ENCODE results near the gene STARD3. TPM values are rescaled to one million over a fixed set of nuclear protein-coding genes. Genes with fewer than 3 reads are reported as not detected.
A peak's percentile ranks its signal among the peaks of the same experiment; 100 is the strongest.

STARD3 gene
- total RNA-seq, 1 experiment from 2014 or later = 47.7 TPM

DNA sequence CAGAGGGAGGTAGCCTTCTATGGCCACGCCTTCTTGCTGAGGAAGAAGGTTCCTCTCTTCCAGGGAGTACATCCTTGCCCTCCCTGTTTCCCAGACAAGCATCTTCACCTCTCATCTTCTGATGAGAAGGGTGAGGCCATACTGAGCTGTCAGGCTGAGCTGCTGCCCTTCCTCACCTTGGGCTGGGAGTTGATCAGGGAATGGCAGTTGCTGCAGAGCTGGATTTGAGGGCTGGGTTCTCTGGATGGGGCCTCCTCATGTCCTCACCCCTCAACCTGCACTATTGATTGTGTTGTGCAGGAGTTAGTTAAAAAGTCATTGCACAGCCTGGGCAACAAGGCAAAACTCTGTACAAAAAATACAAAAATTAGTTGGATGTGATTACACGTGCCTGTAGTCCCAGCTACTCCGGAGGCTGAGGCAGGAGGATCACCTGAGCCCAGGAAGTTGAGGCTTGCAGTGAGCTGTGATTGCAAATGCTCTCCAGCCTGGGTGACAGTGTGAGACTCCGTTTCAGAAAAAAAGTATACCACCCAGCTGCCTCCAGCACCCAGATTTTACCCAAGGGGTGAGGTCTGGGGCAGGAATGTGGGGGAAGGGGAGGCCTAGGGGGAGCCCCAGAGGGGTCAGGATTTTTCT is 65.0 kb downstream of the STARD3 start:
- no peak for DNase-seq
- Histone ChIP-seq H4K20me1 (ENCODE audit: insufficient read depth) (peaks cover 6% of the 10 kb centered on the region; the same call in 1 of the 2 replicates), H3F3A (ENCODE audit: insufficient read depth, low read depth) (peaks cover 49% of the 10 kb centered on the region), H3K9me3 (ENCODE audit: insufficient read depth, low read depth) (no peaks in the 10 kb centered on the region), H3K79me2 (ENCODE audit: low read depth) (peaks cover 64% of the 10 kb centered on the region), H3K27ac (peak overlapping the region; percentile 51; the same call in 1 of the 2 replicates), H3K4me2 (peak overlapping the region; percentile 73), H3K4me1 (replicated peaks; ENCODE audit: insufficient read depth) (peaks cover 65% of the 10 kb centered on the region), H2AFZ (no peak overlapping the region), H3K36me3 (ENCODE audit: low read depth) (no peaks in the 10 kb centered on the region), H3K9me2 (ENCODE audit: insufficient read depth) (no peaks in the 10 kb centered on the region), H3K27me3 (ENCODE audit: insufficient read depth, low read depth) (no peaks in the 10 kb centered on the region), H3K4me3 (peak overlapping the region; percentile 71; the same call in 1 of the 2 replicates)
- ChIA-PET POLR2A (ENCODE audit: unreplicated experiment) (interaction anchor here (0.5 kb wide), 1 partner anchor 20 kb away, joined by 3 read pairs; no protein-coding TSS in a partner anchor), CTCF (no interaction called here)
- TF ChIP-seq EZH2 (IDR thresholded peaks at IDR 0.05; ENCODE audit: low read depth) (no peak), CTCF (conservative IDR thresholded peaks at IDR 0.05) (no peak)
- intact Hi-C loops (cut with micrococcal nuclease; ENCODE audit: unreplicated experiment) = no loop called here
- BruUV-seq (replicated peaks) = no TSS peak

DNA sequence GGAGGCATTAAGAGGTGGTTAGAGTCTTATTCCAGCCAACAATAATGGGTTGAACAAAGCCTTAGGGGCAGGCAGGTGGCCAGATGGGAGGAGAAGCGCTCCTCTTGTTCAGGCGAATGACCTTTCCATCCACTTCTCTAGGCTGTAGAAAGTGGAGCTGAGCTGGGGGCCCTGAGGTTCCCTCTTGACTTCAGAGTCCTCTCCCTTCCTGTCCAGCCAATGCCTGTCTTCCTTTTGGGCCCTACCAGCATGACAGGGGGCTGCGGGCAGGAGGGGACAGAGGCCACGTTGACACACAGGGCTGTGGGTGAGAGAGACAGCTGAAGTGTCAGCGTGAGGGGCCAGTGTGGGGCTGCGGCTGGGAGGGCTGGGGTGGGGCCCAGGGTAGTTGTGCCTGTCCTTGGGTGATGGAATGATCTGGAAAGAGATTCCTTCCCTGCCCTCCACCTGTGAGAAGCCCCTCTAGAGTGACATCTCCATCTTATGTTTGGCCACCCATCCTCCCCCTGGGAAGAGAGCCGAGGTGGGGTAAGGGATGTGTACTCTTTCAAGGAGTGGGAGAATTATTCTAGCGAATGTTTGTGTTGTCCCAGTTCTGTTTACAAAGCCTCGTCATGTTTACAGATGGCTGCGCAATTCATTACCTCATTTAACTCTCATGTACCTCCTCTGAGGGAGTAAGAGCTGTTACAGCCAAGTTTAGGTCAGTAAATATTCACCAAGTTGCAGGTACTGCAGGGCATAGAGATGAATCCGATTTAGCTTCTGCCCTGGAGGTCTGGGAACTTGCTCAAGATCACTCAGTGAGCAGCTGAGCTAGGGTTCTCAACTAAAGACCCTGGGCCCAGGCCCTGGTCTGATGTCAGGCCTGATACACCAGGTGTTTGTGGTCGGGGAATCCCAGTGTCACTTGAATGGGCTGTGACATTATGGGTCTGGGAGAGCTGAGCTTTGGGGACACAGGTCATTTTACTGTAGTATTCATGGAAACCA is 66.3 kb downstream of the STARD3 start:
- POLR2A ChIA-PET (ENCODE audit: unreplicated experiment) = no interaction called here
- CTCF ChIA-PET = interaction anchor here (0.7 kb wide), 1 partner anchor 79 kb away, joined by 9 read pairs; no protein-coding TSS in a partner anchor
- peaks cover 77% of the 10 kb centered on the region for H3K79me2 ChIP-seq (ENCODE audit: low read depth)
- no peaks in the 10 kb centered on the region for H3K9me3 ChIP-seq (ENCODE audit: insufficient read depth, low read depth)
- H3K36me3 ChIP-seq (ENCODE audit: low read depth) = no peaks in the 10 kb centered on the region
- H3K4me2 ChIP-seq = peak overlapping the region; percentile 73
- no peak overlapping the region for H2AFZ ChIP-seq
- H3K27me3 ChIP-seq (ENCODE audit: insufficient read depth, low read depth) = no peaks in the 10 kb centered on the region
- H3K27ac ChIP-seq = peak overlapping the region; percentile 51
- intact Hi-C loops (cut with micrococcal nuclease; ENCODE audit: unreplicated experiment) = no loop called here
- BruUV-seq (replicated peaks) = no TSS peak
- peak in 1 of 2 experiments; percentile 71 for DNase-seq
- peaks cover 6% of the 10 kb centered on the region; the same call in 1 of the 2 replicates for H4K20me1 ChIP-seq (ENCODE audit: insufficient read depth)
- H3F3A ChIP-seq (ENCODE audit: insufficient read depth, low read depth) = peaks cover 50% of the 10 kb centered on the region
- 0 out of 2 replicates have a peak overlapping the region, but pooled peaks have one; percentile 10 for H3K4me3 ChIP-seq
- no peaks in the 10 kb centered on the region for H3K9me2 ChIP-seq (ENCODE audit: insufficient read depth)
- TF ChIP-seq CTCF (conservative IDR thresholded peaks at IDR 0.05) (no peak), EZH2 (IDR thresholded peaks at IDR 0.05; ENCODE audit: low read depth) (no peak)
- peaks cover 77% of the 10 kb centered on the region for H3K4me1 ChIP-seq (replicated peaks; ENCODE audit: insufficient read depth)

GRCh38 chr17:39703913-39704312 is 67.0 kb downstream of the STARD3 start:
- peak overlapping the region; percentile 51 for H3K27ac ChIP-seq
- H3K9me3 ChIP-seq (ENCODE audit: insufficient read depth, low read depth) = no peaks in the 10 kb centered on the region
- peaks cover 77% of the 10 kb centered on the region for H3K4me1 ChIP-seq (replicated peaks; ENCODE audit: insufficient read depth)
- H3K27me3 ChIP-seq (ENCODE audit: insufficient read depth, low read depth) = no peaks in the 10 kb centered on the region
- TF ChIP-seq EZH2 (IDR thresholded peaks at IDR 0.05; ENCODE audit: low read depth) (no peak), CTCF (conservative IDR thresholded peaks at IDR 0.05) (no peak)
- no TSS peak for BruUV-seq (replicated peaks)
- no peaks in the 10 kb centered on the region for H3K9me2 ChIP-seq (ENCODE audit: insufficient read depth)
- H4K20me1 ChIP-seq (ENCODE audit: insufficient read depth) = peaks cover 11% of the 10 kb centered on the region; the same call in 1 of the 2 replicates
- no peak for DNase-seq
- H3K4me2 ChIP-seq = peak overlapping the region; percentile 73
- no peak overlapping the region for H3K4me3 ChIP-seq
- ChIA-PET POLR2A (ENCODE audit: unreplicated experiment) (no interaction called here), CTCF (no interaction called here)
- peaks cover 77% of the 10 kb centered on the region for H3K79me2 ChIP-seq (ENCODE audit: low read depth)
- no peak overlapping the region for H2AFZ ChIP-seq
- intact Hi-C loops (cut with micrococcal nuclease; ENCODE audit: unreplicated experiment) = loop anchor here (2.0 kb wide), 1 partner anchor 29 kb away; no protein-coding TSS in a partner anchor
- H3F3A ChIP-seq (ENCODE audit: insufficient read depth, low read depth) = peaks cover 50% of the 10 kb centered on the region
- H3K36me3 ChIP-seq (ENCODE audit: low read depth) = no peaks in the 10 kb centered on the region

All from PC-9 (cell line).